Measurements from ENCODE around the gene C2orf49.
A peak's percentile ranks its signal among the peaks of the same experiment; 100 is the strongest.

C2orf49 gene

DNA sequence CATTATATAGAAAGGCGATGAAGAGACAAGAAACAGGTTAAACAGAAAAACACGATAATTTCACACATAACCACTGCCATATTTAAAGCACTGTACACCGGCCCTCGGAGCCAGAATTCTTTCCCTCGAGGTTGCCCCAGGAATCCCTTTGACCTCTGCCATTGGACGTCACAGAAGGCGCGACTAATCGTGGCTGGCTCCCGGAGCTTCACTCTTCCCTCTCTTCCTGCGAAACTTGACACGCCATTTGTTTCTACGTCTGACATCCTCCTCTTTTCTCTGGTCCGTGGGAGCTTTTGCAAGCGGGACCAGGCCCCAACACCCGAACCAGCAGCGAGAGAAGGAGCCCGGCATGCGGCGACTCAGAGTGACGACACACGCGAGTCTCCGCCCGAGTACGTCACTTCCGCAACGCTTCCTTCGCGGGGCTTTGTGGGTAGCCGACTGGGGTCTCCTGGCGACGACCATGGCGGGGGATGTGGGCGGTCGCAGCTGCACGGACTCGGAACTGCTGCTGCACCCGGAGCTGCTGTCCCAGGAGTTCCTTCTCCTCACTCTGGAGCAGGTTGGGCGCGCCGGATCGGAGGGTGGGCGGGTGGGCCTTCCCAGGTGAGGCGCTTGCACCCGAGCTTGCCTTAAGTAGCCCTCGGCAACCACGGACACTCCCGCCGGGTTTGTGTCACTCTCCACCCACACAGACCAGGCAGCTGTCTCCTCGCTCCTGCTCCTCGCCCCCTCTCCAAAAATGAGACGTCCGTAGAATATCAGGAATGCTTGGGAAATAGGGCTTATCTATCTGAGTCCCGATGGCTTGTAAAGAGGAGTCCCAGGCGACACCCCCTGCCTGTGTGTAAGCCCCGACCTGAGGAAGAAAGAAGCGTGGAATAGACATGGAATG, at the start of gene C2orf49:
C2orf49 (plus strand) TSS at position 419 of the 898 bp plus-strand sequence; CDS start at position 467, 48 bp downstream.
- peak; percentile 88 for DNase-seq (ENCODE audit: low spot score)

DNA sequence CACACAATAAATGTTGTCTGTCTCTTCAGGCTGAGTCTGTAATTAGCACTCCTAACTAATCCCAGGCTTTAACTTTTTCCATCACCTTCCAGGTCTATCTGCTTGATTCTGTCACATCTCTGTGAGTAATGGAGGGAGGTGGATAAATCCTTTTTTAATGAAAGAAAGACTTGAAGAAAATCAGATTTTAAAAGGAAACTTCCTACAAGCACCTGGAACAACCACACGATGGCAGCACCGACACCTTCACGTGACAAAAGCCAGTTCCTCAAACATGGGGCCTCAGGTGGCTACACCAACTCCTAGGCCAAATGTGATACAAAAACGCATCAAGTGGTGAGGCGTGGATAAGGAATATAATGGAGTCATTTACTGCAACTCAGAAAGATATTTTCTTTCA, 49.6 kb upstream of the C2orf49 start:
- peak; percentile 43 for DNase-seq (ENCODE audit: low spot score)

- no peak for DNase-seq (ENCODE audit: low spot score)
Measured at GRCh38 chr2:105288133-105288532, 49.2 kb upstream of the C2orf49 start.

GRCh38 chr2:105290981-105291660, 46.2 kb upstream of the C2orf49 start:
- DNase-seq (ENCODE audit: low spot score), result no peak

- DNase-seq (ENCODE audit: low spot score), result no peak
Measured at GRCh38 chr2:105291981-105292380, 45.4 kb upstream of the C2orf49 start.

DNA sequence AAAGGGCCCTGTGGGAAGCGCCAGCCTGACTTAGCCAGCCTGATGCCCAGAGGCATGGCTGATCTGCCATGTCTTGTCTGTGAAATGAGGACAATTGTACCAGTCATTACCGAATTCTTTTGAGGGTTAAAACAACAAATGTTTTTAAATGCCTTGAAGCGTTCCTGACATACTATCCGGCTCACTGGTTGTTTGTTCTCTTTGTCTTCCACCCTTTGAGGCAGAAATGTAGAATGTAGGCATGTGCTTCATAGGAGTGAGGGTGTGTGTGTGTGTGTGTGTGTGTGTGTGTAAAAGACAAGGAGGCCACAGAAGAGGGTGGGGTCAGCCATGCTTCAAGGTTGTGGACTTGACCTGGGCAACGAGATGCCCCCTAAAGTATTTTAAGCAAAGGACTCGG, 43.3 kb upstream of the C2orf49 start:
- no peak for DNase-seq (ENCODE audit: low spot score)

DNA sequence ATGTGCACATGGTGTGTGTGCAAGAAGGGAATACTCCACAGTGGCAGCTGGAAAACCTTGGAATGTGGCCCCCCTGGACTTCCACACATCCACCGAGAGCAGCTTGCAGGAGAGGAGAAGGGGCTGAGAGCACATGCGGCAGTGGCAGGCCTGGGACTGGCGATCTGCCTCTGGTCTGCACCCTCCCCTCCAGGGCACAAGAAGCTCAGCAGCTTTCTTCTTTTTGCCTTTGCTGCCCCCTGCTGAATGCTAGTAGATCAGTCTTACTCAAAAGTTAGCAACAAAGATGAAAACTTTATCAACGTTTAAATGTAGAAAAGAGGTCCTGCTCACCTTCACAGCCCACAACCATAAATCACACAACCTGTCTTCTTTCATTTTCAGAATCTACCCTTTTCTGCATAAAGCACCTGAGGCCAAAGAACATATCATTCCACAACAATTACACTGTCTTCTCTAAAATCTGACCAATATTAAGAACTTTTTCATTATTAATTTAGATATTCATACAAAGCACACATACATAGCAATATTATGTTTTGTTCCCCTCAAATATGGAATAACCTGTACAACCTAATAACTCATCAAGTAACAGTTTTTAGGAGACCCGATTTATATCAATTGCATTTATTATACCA, 42.4 kb upstream of the C2orf49 start:
- peak; percentile 72 for DNase-seq (ENCODE audit: low spot score)

DNA sequence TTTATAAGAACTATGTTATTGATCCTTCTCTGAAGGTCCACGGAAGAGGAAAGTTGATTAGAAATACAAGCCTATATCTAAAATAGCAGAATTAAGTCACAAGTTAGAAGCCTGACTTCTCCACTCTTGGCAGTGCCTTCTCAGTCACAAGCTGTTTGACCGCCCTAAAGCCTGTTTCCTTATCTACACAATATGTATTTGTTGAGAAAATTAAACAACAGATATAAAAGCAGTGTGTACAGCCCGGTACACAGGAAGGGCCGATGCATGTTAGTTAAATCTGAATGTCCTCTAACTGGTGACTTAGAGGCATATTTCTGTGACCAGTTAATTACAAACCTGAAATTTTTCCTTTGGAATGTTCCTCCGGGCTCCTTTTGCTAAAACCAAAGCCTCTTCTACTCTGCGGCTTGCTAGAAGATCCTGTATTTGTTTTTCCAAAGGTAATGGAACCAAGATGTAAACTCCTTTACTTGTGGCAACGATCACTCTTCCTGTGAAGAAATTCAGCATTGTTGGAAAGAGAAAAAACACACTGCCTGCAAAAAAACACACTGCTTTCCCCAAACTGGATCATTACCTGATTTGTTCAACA, 41.2 kb upstream of the C2orf49 start:
- no peak for DNase-seq (ENCODE audit: low spot score)

DNA sequence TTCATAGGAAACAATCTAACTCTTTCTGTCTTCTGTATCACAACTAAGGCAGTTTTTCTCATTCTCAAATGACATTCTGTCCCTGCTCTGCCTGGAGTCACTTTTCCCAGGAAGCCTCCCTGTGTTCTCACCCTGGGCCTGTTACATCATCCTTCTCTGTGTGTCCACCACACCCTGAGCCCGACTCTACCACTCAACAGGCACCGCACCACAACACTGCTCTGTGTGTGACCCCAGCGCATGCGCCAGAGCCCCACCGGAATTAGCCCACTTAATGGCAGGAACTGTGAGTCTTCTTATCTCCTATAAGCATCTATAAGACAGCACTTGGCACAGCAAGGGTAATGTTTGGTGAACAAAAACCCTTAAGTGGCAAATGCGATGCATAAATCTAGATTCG, 40.1 kb upstream of the C2orf49 start:
- DNase-seq (ENCODE audit: low spot score), result no peak

- DNase-seq (ENCODE audit: low spot score), result no peak
Measured at GRCh38 chr2:105298017-105298416, 39.3 kb upstream of the C2orf49 start.

DNA sequence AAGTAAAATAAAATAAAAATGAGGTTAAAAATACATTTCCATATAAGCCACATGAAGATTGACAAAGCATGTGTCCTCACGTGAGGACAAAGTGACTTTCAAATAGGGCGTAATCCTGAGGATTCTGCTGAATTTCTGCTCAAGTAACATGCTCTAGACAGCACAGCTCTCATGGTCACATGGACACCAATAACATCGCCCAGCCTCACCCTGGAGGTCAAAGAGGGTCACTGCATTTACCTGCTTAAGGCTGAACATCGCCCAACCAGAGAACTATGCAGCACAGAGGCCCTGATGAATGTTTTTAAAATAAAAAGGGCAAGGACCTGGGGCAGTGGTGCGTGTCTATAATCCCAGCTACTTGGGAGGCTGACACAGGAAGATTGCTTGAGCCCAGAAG, 38.0 kb upstream of the C2orf49 start:
- DNase-seq (ENCODE audit: low spot score), result no peak

DNA sequence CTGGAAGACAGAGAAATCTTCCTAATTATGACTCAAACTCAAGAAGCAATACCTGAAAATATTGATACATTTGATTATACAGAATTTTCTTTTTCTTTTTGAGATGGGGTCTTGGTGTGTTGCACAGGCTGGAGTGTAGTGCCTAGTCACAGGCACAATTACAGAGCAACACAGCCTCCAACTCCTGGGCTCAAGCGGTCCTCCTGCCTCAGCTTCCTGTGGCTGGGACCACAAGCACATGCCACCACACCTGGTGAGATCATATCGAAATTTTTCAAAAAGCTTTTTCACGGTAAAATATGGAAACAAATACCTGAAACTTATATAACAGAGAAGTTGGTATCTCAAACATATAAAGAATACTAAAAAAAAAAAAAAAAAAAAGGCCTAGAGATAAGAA, 35.7 kb upstream of the C2orf49 start:
- no peak for DNase-seq (ENCODE audit: low spot score)

DNA sequence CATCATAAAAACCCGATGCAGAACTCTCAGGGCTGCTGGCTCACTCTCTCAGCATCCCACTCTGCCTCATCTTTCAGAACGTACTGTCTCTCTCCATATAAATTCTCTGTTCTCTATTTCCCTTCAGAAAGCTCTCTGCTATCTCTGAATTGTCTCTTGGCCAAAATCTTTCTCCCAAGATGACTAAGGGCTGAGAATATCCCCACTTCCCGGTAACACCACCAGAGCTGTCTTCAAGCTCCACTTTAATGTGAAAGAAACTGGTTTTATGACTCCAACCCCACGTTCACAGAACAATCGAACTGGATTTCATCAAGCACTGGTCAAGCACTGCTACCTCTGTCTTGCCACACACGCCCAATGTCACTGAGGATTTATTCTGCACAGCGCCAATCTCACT, 30.2 kb upstream of the C2orf49 start:
- DNase-seq (ENCODE audit: low spot score), result no peak

DNA sequence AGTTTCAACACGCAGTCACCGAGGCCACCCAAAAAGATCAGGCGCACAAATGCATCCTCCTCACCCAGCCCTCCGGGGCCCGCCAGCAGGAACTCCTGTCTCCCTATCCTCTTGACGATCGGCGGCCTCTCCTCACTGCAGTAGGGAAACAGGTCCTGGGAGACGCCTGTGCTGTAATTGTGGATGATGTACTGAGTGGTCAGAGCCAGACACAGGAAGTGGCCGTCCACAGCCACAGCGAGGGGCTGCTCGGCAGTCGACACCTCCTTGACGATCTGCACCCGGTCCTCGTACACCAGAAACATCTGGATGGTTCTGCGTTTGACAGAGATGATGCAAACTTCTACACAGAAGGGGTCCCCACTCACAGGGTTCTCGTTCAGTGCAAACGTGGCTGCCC, 29.8 kb upstream of the C2orf49 start:
- no peak for DNase-seq (ENCODE audit: low spot score)

- DNase-seq (ENCODE audit: low spot score), result no peak
Measured at GRCh38 chr2:105307962-105308361, 29.4 kb upstream of the C2orf49 start.

GRCh38 chr2:105308382-105309146, 28.8 kb upstream of the C2orf49 start:
- DNase-seq (ENCODE audit: low spot score), result no peak

DNA sequence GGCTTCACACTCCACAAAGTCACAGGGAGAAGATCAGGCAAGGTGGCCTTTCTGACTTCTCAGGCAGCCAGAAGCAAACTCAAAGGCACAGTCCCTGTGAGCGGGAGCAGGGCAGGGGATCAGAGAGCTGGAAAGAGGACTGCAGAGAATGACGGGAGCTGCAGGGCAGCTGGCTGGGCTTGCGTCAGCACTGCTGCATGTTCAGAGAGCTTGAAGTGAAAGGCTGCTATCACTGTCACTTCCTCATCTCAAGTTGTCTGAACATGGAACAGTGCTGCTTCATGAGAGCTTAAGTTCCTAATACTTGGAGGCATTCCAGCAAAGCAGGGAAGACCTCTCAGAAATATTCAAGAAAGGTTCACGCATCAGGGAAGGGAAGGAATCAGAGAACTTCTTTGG, 28.2 kb upstream of the C2orf49 start:
- DNase-seq (ENCODE audit: low spot score), result no peak

DNA sequence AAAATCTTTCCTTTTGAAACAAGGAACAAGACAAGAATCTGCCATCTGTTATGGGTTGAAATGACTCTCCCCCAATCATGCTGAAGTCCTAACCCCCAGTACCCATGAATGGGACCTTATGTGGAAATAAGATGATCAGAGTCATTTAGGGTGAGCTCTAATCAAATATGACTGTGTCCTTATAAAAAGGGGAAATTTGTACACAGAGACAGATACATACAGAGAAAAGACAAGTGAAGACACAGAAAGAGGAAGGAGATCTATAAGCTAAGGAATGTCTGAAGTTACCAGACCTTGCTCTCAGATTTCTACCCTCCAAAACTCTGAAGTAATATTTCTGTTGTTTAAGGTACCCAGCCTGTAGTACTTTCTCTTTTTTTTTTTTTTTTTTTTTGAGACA, 23.5 kb upstream of the C2orf49 start:
- DNase-seq (ENCODE audit: low spot score), result no peak

GRCh38 chr2:105315314-105315713, 22.0 kb upstream of the C2orf49 start:
- DNase-seq (ENCODE audit: low spot score), result no peak

GRCh38 chr2:105317937-105318336, 19.4 kb upstream of the C2orf49 start:
- DNase-seq (ENCODE audit: low spot score), result no peak

- no peak for DNase-seq (ENCODE audit: low spot score)
Measured at GRCh38 chr2:105320651-105321215, 16.6 kb upstream of the C2orf49 start.
